SK-N-SH (cell line): ENCODE data around the gene SPEG.

ENCODE experiments used
- CHD2 ChIP-seq: fragments of 150-350 bp; IDR thresholded peaks from 2 replicates; pipeline ENCODE4 v1.6.1; 2018; ENCODE audit warnings: low read length; ENCODE audit not compliant: partially characterized antibody
- CTCF ChIP-seq: fragments of 200-600 bp; sonication (generic); IDR thresholded peaks from 2 replicates; pipeline ENCODE4 v1.6.1; 2017; ENCODE audit warnings: antibody characterized with exemption, mild to moderate bottlenecking, moderate library complexity
- EP300 ChIP-seq, 2 experiments: IDR thresholded peaks; 2 replicates each; pipeline versions ENCODE4 v1.4.0 to v1.6.1; 2012; ENCODE audit warnings: borderline replicate concordance in 1 of 2, low read depth in 1 of 2, low read length in 1 of 2
- EZH2phosphoT487 ChIP-seq: fragments of 200-600 bp; sonication (generic); IDR thresholded peaks from 2 replicates; pipeline ENCODE4 v1.6.1; 2017; ENCODE audit warnings: low read depth, mixed run types, mild to moderate bottlenecking, antibody characterized with exemption, moderate library complexity, borderline replicate concordance
- FOXM1 ChIP-seq: IDR thresholded peaks from 2 replicates; pipeline ENCODE4 v1.4.0; 2012; ENCODE audit warnings: low read depth, mild to moderate bottlenecking
- JUND ChIP-seq: IDR thresholded peaks from 2 replicates; pipeline ENCODE4 v1.4.0; 2012
- MAX ChIP-seq: IDR thresholded peaks from 2 replicates; pipeline ENCODE4 v1.4.0; 2012; ENCODE audit warnings: low read depth
- RAD21 ChIP-seq: IDR thresholded peaks from 2 replicates; pipeline ENCODE4 v1.6.1; 2012; ENCODE audit warnings: mild to moderate bottlenecking, low read length
- RFX5 ChIP-seq: IDR thresholded peaks from 2 replicates; pipeline ENCODE4 v1.6.1; 2012; ENCODE audit warnings: mild to moderate bottlenecking, improper control_type of control experiment, low read length
- SMC3 ChIP-seq: IDR thresholded peaks from 2 replicates; pipeline ENCODE4 v1.6.1; 2012; ENCODE audit warnings: low read depth, low read length, improper control_type of control experiment
- USF1 ChIP-seq: IDR thresholded peaks from 2 replicates; pipeline ENCODE4 v1.4.0; 2012; ENCODE audit warnings: low read depth, borderline replicate concordance

GRCh38 chr2:219404954-219405353 is 29.7 kb upstream of the SPEG start:
- TF ChIP-seq CTCF (no peak), RFX5 (no peak), FOXM1 (no peak), USF1 (no peak), EZH2phosphoT487 (no peak), MAX (no peak), RAD21 (no peak), EP300 (IDR thresholded peaks at IDR 0.05; ENCODE audit: borderline replicate concordance in 1 of 2, low read depth in 1 of 2, low read length in 1 of 2) (no peak), CHD2 (no peak), JUND (no peak), SMC3 (no peak)
